GM19035 (cell line): Measurements from ENCODE around the gene PIK3CD.

ENCODE experiments used
- ATAC-seq: cut with Tn5 transposase; IDR thresholded peaks from one replicate; pipeline ENCODE4 v1.9.1; 2021; ENCODE audit not compliant: unreplicated experiment

PIK3CD gene

GRCh38 chr1:9651565-9652378 is at the start of gene PIK3CD:
TSS of gene PIK3CD (plus strand) at chr1:9651731. CDS start at chr1:9710456, 58,725 bp downstream.
- ATAC-seq = peak; percentile 33

GRCh38 chr1:9601942-9602793 is 49.4 kb upstream of the PIK3CD start:
- ATAC-seq = no peak

GRCh38 chr1:9602794-9603167 is 48.8 kb upstream of the PIK3CD start:
- ATAC-seq = no peak

- ATAC-seq = no peak
Observed at GRCh38 chr1:9603307-9603706, 48.2 kb upstream of the PIK3CD start.

GRCh38 chr1:9603766-9604753 is 47.5 kb upstream of the PIK3CD start:
- ATAC-seq = no peak

- ATAC-seq = no peak
Observed at GRCh38 chr1:9604836-9605235, 46.7 kb upstream of the PIK3CD start.

- ATAC-seq = no peak
Observed at GRCh38 chr1:9605946-9606455, 45.5 kb upstream of the PIK3CD start.

- no peak for ATAC-seq
Observed at GRCh38 chr1:9606458-9606857, 45.1 kb upstream of the PIK3CD start.

- no peak for ATAC-seq
Observed at GRCh38 chr1:9606948-9607347, 44.6 kb upstream of the PIK3CD start.

- ATAC-seq = no peak
Observed at GRCh38 chr1:9607352-9607751, 44.2 kb upstream of the PIK3CD start.

GRCh38 chr1:9609998-9610397 is 41.5 kb upstream of the PIK3CD start:
- ATAC-seq = no peak

GRCh38 chr1:9610548-9610947 is 41.0 kb upstream of the PIK3CD start:
- no peak for ATAC-seq

GRCh38 chr1:9611716-9612115 is 39.8 kb upstream of the PIK3CD start:
- ATAC-seq = no peak

- no peak for ATAC-seq
Observed at GRCh38 chr1:9612162-9612845, 39.2 kb upstream of the PIK3CD start.

- ATAC-seq = no peak
Observed at GRCh38 chr1:9612871-9613624, 38.5 kb upstream of the PIK3CD start.

GRCh38 chr1:9613625-9614299 is 37.8 kb upstream of the PIK3CD start:
- no peak for ATAC-seq

GRCh38 chr1:9615316-9616063 is 36.0 kb upstream of the PIK3CD start:
- ATAC-seq = no peak
